Measurements from ENCODE around the gene WASHC3. TPM values are rescaled to one million over a fixed set of nuclear protein-coding genes. Genes with fewer than 3 reads are reported as not detected.
"Not testable (repeated sequence)": the region's sequence is repeated elsewhere in the genome, so short reads cannot be mapped to it uniquely, and the experiment has no call there.

Gene WASHC3
- total RNA-seq, 4 donors from 2014 or later, result 60.4 to 99.4 (median 63.3) TPM

- Histone ChIP-seq H3K9me3 (no peaks in the 10 kb centered on the region), H3K27ac (no peak overlapping the region), H3K36me3 (peaks cover 0 to 18% (median 0%) of the 10 kb centered on the region in 3 donors), H3K27me3 (no peaks in the 10 kb centered on the region), H3K4me3 (no peak overlapping the region), H3K4me1 (peaks cover 0 to 22% (median 0%) of the 10 kb centered on the region in 4 donors)
- DNase-seq (ENCODE audit: low spot score in 2 of 2), result no peak
- TF ChIP-seq, protein P1, sequence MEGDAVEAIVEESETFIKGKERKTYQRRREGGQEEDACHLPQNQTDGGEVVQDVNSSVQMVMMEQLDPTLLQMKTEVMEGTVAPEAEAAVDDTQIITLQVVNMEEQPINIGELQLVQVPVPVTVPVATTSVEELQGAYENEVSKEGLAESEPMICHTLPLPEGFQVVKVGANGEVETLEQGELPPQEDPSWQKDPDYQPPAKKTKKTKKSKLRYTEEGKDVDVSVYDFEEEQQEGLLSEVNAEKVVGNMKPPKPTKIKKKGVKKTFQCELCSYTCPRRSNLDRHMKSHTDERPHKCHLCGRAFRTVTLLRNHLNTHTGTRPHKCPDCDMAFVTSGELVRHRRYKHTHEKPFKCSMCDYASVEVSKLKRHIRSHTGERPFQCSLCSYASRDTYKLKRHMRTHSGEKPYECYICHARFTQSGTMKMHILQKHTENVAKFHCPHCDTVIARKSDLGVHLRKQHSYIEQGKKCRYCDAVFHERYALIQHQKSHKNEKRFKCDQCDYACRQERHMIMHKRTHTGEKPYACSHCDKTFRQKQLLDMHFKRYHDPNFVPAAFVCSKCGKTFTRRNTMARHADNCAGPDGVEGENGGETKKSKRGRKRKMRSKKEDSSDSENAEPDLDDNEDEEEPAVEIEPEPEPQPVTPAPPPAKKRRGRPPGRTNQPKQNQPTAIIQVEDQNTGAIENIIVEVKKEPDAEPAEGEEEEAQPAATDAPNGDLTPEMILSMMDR (IDR thresholded peaks at IDR 0.05), result peak in 2 of 5 experiments; percentile 21 to 26
- TF ChIP-seq POLR2A (IDR thresholded peaks at IDR 0.05), result no peak
- WGBS, 2 donors, result 70 to 78% methylated on average over 2 of the region's 2 CpGs
Observed at GRCh38 chr12:102095677-102096263, 34.0 kb upstream of the WASHC3 start.

DNA sequence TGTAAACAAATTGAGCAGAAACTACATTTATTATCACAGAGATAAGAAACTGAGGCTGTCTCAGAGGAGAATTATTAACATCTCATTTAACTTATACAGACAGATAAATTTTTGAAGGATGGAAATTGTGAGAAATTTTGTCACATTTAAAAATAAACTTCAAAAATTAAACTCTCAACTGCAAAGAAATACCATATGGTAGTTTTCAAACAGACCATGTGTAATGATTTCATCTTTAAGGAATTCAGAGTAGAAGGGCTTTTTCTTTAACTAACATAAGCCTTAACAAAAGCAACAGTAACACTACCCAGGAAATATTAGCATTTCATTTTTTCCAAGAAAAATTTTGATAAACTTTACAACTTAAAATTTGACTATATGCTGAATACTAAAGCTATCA lies 31.5 kb upstream of the WASHC3 start:
- H3K27ac ChIP-seq, result no peak overlapping the region
- H3K9me3 ChIP-seq, result no peaks in the 10 kb centered on the region
- H3K4me3 ChIP-seq, result no peak overlapping the region
- H3K27me3 ChIP-seq, result no peaks in the 10 kb centered on the region
- no peak for DNase-seq (ENCODE audit: low spot score in 2 of 2)
- H3K4me1 ChIP-seq, result peaks cover 0 to 22% (median 0%) of the 10 kb centered on the region in 4 donors
- no peak for TF ChIP-seq EP300 (IDR thresholded peaks at IDR 0.05)
- no peak for TF ChIP-seq POLR2A (IDR thresholded peaks at IDR 0.05)
- TF ChIP-seq, protein P1 (IDR thresholded peaks at IDR 0.05), result no peak
- H3K36me3 ChIP-seq, result peaks cover 0 to 20% (median 0%) of the 10 kb centered on the region in 3 donors

- not testable (repeated sequence) for H3K27me3 ChIP-seq; H3K4me3 ChIP-seq; DNase-seq (ENCODE audit: low spot score in 2 of 2); H3K27ac ChIP-seq; H3K9me3 ChIP-seq
- H3K36me3 ChIP-seq, result peaks cover 0 to 24% (median 0%) of the 10 kb centered on the region in 3 donors
- H3K4me1 ChIP-seq, result peaks cover 0 to 16% (median 0%) of the 10 kb centered on the region in 4 donors
- 94 to 100% methylated on average over 24 of the region's 38 CpGs for WGBS, 2 donors
Observed at GRCh38 chr12:102089228-102089835, 27.5 kb upstream of the WASHC3 start.

DNA sequence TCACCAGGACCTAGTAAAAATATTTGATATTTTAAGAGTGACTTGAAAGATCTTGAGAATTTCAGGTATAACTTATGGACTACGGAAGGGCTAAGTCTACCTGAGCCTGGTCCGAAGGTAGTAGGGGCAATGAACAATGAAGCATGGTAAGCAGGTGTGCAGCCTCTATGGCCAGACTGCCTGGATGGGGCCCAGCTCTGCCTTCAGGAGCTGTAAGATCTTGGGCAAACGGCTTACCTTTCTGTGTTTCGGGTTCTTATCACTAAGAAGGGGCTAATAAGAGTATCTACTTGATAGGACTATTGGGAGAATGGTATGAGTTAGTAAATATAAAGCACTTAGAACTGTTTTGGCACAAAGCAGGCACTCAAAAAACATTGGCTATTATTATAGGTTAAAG lies 19.1 kb upstream of the WASHC3 start:
- H3K4me3 ChIP-seq, result no peak overlapping the region
- H3K9me3 ChIP-seq, result no peaks in the 10 kb centered on the region
- 94 to 95% methylated on average over 4 of the region's 4 CpGs for WGBS, 2 donors
- DNase-seq (ENCODE audit: low spot score in 2 of 2), result no peak
- TF ChIP-seq EP300 (IDR thresholded peaks at IDR 0.05) (no peak), POLR2A (IDR thresholded peaks at IDR 0.05) (no peak)
- TF ChIP-seq, protein P1 (IDR thresholded peaks at IDR 0.05), result no peak
- no peak overlapping the region for H3K27ac ChIP-seq
- H3K27me3 ChIP-seq, result no peaks in the 10 kb centered on the region
- no peaks in the 10 kb centered on the region for H3K4me1 ChIP-seq
- H3K36me3 ChIP-seq, result peaks cover 0 to 70% (median 0%) of the 10 kb centered on the region in 3 donors

- peaks cover 0 to 38% (median 0%) of the 10 kb centered on the region in 3 donors for H3K36me3 ChIP-seq
- H3K4me1 ChIP-seq; H3K27me3 ChIP-seq; H3K9me3 ChIP-seq; DNase-seq (ENCODE audit: low spot score in 2 of 2); H3K27ac ChIP-seq; H3K4me3 ChIP-seq: not testable (repeated sequence)
- WGBS, 2 donors, result 84 to 88% methylated on average over 7 of the region's 7 CpGs
Observed at GRCh38 chr12:102072092-102072491, 10.3 kb upstream of the WASHC3 start.

- H3K27ac ChIP-seq, result no peak overlapping the region
- no peaks in the 10 kb centered on the region for H3K27me3 ChIP-seq
- no peak for TF ChIP-seq POLR2A (IDR thresholded peaks at IDR 0.05)
- no peak for TF ChIP-seq EP300 (IDR thresholded peaks at IDR 0.05)
- TF ChIP-seq, protein P1 (IDR thresholded peaks at IDR 0.05), result no peak
- H3K36me3 ChIP-seq, result peaks cover 0 to 16% (median 0%) of the 10 kb centered on the region in 3 donors
- no peak for DNase-seq (ENCODE audit: low spot score in 2 of 2)
- H3K9me3 ChIP-seq, result no peaks in the 10 kb centered on the region
- WGBS, 2 donors, result 59 to 67% methylated on average over 3 of the region's 3 CpGs
- H3K4me1 ChIP-seq, result no peaks in the 10 kb centered on the region
- no peak overlapping the region for H3K4me3 ChIP-seq
Observed at GRCh38 chr12:102069707-102070106, 7.9 kb upstream of the WASHC3 start.
